ENCODE data around the gene AUTS2.

- TF ChIP-seq ZZZ3 (IDR thresholded peaks at IDR 0.05) = no peak
- no peak for TF ChIP-seq NKRF (IDR thresholded peaks at IDR 0.05; ENCODE audit: borderline replicate concordance)
- no peak for TF ChIP-seq MXI1 (IDR thresholded peaks at IDR 0.05; ENCODE audit: low read depth, low read length)
- TF ChIP-seq SOX6 (IDR thresholded peaks at IDR 0.05) = no peak
- TF ChIP-seq FOXP1 (CRISPR knock-in tag; IDR thresholded peaks at IDR 0.05) = no peak
- no peak for TF ChIP-seq CEBPB (tag; IDR thresholded peaks at IDR 0.05)
- no peak for TF ChIP-seq KLF6 (CRISPR knock-in tag; IDR thresholded peaks at IDR 0.05; ENCODE audit: borderline replicate concordance)
- no peak for TF ChIP-seq CTCF (IDR thresholded peaks at IDR 0.05 in 2 of 3, conservative IDR thresholded peaks at IDR 0.05 in 1 of 3; ENCODE audit: insufficient read depth in 2 of 3, low read depth in 1 of 3, low read length in 3 of 3)
- TF ChIP-seq ELF1 (tag; IDR thresholded peaks at IDR 0.05) = no peak
- no peak for TF ChIP-seq ZBTB33 (CRISPR knock-in tag; IDR thresholded peaks at IDR 0.05)
- no peak for TF ChIP-seq JUNB (CRISPR knock-in tag; conservative IDR thresholded peaks at IDR 0.05)
- TF ChIP-seq RAD21 (CRISPR knock-in tag; conservative IDR thresholded peaks at IDR 0.05 in 1 of 2, IDR thresholded peaks at IDR 0.05 in 1 of 2) = no peak
- TF ChIP-seq THAP12 (CRISPR knock-in tag; IDR thresholded peaks at IDR 0.05) = no peak
- no peak for TF ChIP-seq SLC30A9 (CRISPR knock-in tag; IDR thresholded peaks at IDR 0.05)
Observed at GRCh38 chr7:70766694-70767093, 1168.4 kb downstream of the AUTS2 start.
